ENCODE measurements around the gene GPR137. TPM values are rescaled to one million over a fixed set of nuclear protein-coding genes. Genes with fewer than 3 reads are reported as not detected.

The GPR137 gene
- total and polyA plus RNA-seq, 9 of the 15 experiments (the other 6 are each of a cell fraction or from before 2014, with no cell fraction given): 0.32 to 26.7 (median 10.7) TPM

- TF ChIP-seq ZNF318 (IDR thresholded peaks at IDR 0.05; ENCODE audit: borderline replicate concordance in 1 of 2, low read depth in 1 of 2): no peak
- TF ChIP-seq ZNF140 (CRISPR knock-in tag; IDR thresholded peaks at IDR 0.05): no peak
- no peak for TF ChIP-seq CCAR2 (IDR thresholded peaks at IDR 0.05; ENCODE audit: low read depth, low read length)
- peak in 2 of 3 experiments; percentile 73 to 95; a peak in 5 of 6 replicates for TF ChIP-seq ZBTB11 (CRISPR knock-in tag; IDR thresholded peaks at IDR 0.05)
- TF ChIP-seq NELFE (IDR thresholded peaks at IDR 0.05; ENCODE audit: insufficient read depth, insufficient read length): no peak
- TF ChIP-seq ELF1 (tag; IDR thresholded peaks at IDR 0.05): no peak; the same call in 1 of the 2 replicates
- no peak; the same call in 1 of the 2 replicates for TF ChIP-seq ZBTB1 (CRISPR knock-in tag; IDR thresholded peaks at IDR 0.05; ENCODE audit: borderline replicate concordance, low read depth)
- TF ChIP-seq, protein P1, sequence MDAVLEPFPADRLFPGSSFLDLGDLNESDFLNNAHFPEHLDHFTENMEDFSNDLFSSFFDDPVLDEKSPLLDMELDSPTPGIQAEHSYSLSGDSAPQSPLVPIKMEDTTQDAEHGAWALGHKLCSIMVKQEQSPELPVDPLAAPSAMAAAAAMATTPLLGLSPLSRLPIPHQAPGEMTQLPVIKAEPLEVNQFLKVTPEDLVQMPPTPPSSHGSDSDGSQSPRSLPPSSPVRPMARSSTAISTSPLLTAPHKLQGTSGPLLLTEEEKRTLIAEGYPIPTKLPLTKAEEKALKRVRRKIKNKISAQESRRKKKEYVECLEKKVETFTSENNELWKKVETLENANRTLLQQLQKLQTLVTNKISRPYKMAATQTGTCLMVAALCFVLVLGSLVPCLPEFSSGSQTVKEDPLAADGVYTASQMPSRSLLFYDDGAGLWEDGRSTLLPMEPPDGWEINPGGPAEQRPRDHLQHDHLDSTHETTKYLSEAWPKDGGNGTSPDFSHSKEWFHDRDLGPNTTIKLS (IDR thresholded peaks at IDR 0.05; ENCODE audit: borderline replicate concordance, low read depth): peak; percentile 92
- no peak for TF ChIP-seq SPI1 (IDR thresholded peaks at IDR 0.05; ENCODE audit: borderline replicate concordance, low read depth, low read length)
- TF ChIP-seq ZNF253 (CRISPR knock-in tag; conservative IDR thresholded peaks at IDR 0.05): no peak
- TF ChIP-seq ELF2 (CRISPR knock-in tag; IDR thresholded peaks at IDR 0.05): no peak
- TF ChIP-seq POLR3G (IDR thresholded peaks at IDR 0.05; ENCODE audit: extremely low read depth, insufficient read length, insufficient replicate concordance): no peak
These were observed 38.5 kb upstream of the GPR137 start, which contains the start of gene PPP1R14B (continued) for GRCh38 chr11:64246871-64247728.
